GM13977 (cell line): ENCODE data around the gene TMIE.

Source experiments
- DNase-seq: peaks from one replicate; pipeline ENCODE4 v3.0.0; 2012; ENCODE audit warnings: low spot score
- in situ Hi-C: fragments of 300-500 bp; cut with MboI; formaldehyde crosslinking; loops from one replicate; pipeline ENCODE4 v1.12.0; 2022; ENCODE audit warnings: low sequenced_read_pairs, low pct_unique_long_range_greater_than_20kb, mixed read lengths, inconsistent platforms; ENCODE audit not compliant: unreplicated experiment
- TF ChIP-seq, protein P1 (sequence below): IDR thresholded peaks from 2 replicates; pipeline ENCODE4 v1.5.1; 2012; ENCODE audit warnings: mild to moderate bottlenecking, control low read depth; ENCODE audit not compliant: insufficient read depth; ENCODE audit errors: extremely low read depth, missing control alignments

TMIE gene, protein sequence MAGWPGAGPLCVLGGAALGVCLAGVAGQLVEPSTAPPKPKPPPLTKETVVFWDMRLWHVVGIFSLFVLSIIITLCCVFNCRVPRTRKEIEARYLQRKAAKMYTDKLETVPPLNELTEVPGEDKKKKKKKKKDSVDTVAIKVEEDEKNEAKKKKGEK

DNA sequence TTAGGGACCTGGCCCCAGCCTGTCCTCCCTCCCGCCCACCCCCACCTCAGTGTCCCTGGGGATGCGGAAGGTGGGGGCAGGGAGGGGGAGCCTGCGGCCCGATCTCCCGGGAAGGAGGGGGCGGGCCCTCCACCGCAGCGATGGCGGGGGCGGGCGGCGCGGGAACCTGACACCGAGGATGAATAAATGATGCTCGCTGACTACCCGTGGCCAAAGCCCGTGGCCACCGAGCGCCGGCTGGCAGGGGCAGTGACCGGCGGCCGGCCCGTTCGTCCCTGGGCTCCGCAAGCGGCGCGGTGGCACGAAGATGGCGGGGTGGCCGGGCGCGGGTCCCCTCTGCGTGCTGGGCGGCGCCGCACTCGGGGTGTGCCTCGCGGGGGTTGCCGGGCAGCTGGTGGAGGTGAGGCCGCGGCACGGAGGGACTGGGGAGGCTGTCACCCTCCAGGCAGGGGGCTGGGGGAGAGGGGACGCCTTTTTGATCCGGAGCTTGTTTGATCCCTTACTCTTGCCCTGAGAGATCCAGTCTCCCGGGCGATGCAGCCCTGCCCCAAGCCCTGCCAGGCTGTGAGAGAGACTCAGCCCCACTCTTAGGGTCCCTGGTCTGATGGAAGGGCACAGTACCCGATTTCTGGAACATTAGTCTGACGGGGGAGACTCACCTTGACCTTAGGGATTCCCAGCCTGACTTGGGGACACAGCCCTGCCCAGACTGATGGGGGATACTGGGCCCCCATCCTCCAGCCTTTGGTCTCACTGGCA, at the start of gene TMIE:
TMIE (plus strand) TSS at position 212 of the 759 bp plus-strand sequence; CDS start at position 308, 96 bp downstream.
- no peak for DNase-seq
- TF ChIP-seq, protein P1, sequence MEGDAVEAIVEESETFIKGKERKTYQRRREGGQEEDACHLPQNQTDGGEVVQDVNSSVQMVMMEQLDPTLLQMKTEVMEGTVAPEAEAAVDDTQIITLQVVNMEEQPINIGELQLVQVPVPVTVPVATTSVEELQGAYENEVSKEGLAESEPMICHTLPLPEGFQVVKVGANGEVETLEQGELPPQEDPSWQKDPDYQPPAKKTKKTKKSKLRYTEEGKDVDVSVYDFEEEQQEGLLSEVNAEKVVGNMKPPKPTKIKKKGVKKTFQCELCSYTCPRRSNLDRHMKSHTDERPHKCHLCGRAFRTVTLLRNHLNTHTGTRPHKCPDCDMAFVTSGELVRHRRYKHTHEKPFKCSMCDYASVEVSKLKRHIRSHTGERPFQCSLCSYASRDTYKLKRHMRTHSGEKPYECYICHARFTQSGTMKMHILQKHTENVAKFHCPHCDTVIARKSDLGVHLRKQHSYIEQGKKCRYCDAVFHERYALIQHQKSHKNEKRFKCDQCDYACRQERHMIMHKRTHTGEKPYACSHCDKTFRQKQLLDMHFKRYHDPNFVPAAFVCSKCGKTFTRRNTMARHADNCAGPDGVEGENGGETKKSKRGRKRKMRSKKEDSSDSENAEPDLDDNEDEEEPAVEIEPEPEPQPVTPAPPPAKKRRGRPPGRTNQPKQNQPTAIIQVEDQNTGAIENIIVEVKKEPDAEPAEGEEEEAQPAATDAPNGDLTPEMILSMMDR: no peak
- in situ Hi-C loops: no loop called here

DNA sequence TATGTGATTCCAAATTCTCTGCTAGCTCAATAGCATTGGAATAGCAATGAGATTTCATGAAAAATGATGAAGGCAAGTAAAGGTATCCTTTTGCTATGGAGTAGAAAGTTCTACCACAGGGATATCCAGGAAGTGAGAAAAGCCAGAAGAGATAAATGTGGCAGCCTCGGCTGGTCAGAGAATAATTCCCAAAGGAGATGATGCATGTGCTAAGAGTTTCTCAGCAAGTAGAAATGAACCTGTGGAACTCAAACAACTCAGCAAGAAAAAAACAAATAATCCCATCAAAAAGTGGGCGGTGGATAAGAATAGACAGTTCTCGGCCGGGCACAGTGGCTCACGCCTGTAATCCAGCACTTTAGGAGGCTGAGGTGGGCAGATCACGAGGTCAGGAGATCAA, 45.9 kb upstream of the TMIE start:
- DNase-seq: no peak
- TF ChIP-seq, protein P1: no peak
- in situ Hi-C loops: no loop called here

DNA sequence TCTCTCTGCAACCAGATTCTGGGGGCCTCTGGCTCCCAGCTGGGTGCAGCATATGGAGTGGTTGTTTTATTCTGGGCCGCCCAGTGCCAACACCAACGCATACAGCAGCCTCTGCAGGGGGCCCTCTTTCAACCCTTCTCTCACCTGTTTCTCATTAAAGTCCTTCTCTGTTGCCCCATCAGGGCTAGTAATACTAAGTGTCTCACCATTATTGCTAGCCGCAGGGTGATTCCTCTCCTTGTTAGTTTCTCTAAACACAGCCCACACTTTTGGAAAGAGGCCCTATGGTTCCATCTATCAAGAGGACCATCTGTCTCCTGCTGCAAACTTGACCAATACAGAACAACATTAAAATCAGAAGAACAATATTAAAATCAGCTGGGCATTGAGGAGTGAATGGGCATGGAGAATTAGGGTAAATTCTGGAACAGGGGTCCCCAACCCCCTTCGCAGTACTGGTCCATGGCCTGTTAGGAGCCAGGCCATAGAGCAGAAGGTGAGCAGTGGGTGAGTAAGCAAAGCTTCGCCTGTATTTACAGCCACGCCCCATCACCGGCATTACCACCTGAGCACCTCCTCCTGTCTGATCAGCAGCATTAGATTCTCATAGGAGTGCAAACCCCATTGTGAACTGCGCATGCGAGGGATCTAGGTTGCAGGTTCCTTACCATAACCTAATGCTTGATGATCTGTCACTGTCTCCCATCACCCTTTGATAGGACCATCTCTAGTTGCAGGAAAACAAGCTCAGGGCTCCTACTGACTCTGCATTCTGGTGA, 44.2 kb upstream of the TMIE start:
- in situ Hi-C loops: no loop called here
- DNase-seq: no peak
- TF ChIP-seq, protein P1: no peak

DNA sequence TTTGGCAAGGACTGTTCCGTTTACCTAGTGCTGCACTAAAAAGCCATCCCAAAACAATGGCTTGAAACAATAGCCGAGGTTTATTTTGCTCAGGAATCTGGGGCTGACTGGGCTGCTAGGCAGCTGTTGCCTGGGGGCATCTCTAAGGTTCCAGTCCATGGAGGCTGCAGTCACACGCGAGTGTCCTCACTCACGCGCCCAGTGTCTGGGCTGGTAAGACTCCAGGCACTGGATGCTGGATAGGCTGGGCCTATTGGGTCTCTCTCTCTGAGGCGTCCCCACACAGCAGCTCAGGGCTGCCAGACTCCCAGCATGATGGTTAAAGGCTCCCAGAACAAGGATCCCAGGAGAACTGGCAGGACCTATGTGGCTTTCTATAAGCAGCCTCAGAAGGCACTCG, 41.9 kb upstream of the TMIE start:
- TF ChIP-seq, protein P1: no peak
- in situ Hi-C loops: no loop called here
- DNase-seq: no peak

DNA sequence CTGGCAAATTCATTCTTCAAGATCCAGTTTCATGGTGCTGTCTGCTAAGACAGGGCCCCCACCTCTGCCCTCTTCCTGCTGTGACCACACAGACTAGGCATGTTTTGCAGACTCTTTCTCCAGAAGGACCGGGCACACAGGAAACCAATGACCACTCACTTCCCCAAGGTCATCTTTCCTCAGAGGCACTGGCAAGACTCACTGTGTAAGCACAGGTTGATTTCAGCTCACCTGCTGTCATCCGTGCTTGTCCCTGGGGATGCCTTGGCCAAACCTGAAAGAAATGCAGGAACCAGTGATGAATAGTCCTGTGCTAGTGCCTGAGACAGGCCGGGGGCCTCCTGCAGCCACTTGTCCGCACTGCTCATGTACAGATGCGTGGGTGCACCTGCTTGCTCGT, 41.2 kb upstream of the TMIE start:
- TF ChIP-seq, protein P1: no peak
- no peak for DNase-seq
- in situ Hi-C loops: no loop called here
